GM10266 (cell line): ENCODE results near the gene CNTNAP5.

Experiments used
- DNase-seq: peaks from one replicate; pipeline ENCODE4 v3.0.0; 2012; ENCODE audit errors: extremely low spot score
- CTCF ChIP-seq: IDR thresholded peaks from 2 replicates; pipeline ENCODE4 v1.5.1; 2012; ENCODE audit warnings: mild to moderate bottlenecking, low read depth; ENCODE audit not compliant: control insufficient read depth, insufficient read depth; ENCODE audit errors: missing control alignments

CNTNAP5 gene

GRCh38 chr2:124024561-124025170, 421 bp upstream of the CNTNAP5 start:
- no peak for TF ChIP-seq CTCF
- DNase-seq: no peak

- no peak for DNase-seq
- TF ChIP-seq CTCF: no peak
Measured at GRCh38 chr2:124025891-124026434, 876 bp downstream of the CNTNAP5 start.

- DNase-seq: no peak
- TF ChIP-seq CTCF: no peak
Measured at GRCh38 chr2:124026503-124026902, 1.4 kb downstream of the CNTNAP5 start.

- peak; percentile 66 for DNase-seq
- peak; percentile 63 for TF ChIP-seq CTCF
Measured at GRCh38 chr2:124027182-124027581, 2.1 kb downstream of the CNTNAP5 start.

GRCh38 chr2:124032799-124033198, 7.7 kb downstream of the CNTNAP5 start:
- no peak for TF ChIP-seq CTCF
- DNase-seq: no peak

GRCh38 chr2:124034265-124034664, 9.2 kb downstream of the CNTNAP5 start:
- DNase-seq: no peak
- no peak for TF ChIP-seq CTCF

- TF ChIP-seq CTCF: no peak
Measured at GRCh38 chr2:124035001-124035400, 9.9 kb downstream of the CNTNAP5 start.

More at GRCh38 chr2:124035001-124035400, 9.9 kb downstream of the CNTNAP5 start:
- DNase-seq: no peak
